ENCODE results near the gene MIEN1. TPM values are rescaled to one million over a fixed set of nuclear protein-coding genes. Genes with fewer than 3 reads are reported as not detected.

Gene MIEN1
- total RNA-seq, 1 donor from 2014 or later, result 38.9 TPM

DNA sequence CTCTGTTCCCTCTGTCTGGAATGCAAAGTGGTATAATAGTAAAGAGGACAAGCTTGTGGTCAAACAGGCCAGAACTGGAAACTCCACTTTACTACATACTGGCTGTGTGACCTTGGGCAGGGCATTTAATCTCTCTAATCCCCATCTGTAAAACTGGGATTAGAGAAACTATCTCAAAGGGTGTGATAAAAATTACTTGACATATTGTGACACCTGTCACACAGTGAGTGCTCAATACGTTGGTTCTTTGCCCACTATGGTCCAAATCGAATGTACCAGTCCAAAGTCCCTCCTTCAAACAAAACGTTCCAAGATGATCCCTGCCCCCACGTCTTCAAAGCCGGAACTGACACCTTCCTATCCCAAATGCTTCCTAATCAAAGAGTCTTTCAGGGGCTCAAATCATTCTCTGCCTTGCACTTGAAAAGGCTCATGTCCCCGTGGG is 43.2 kb downstream of the MIEN1 start:
- no peaks in the 10 kb centered on the region for H3K36me3 ChIP-seq (ENCODE audit: insufficient read depth, low read length)
- DNase-seq (ENCODE audit: low read depth) (no peak), FAIRE-seq (no peak)
- H3K9ac ChIP-seq (ENCODE audit: low read length), result no peak overlapping the region
- H3K4me1 ChIP-seq (ENCODE audit: insufficient read depth, low read length), result peaks cover 8% of the 10 kb centered on the region
- Mint-ChIP-seq H3K36me3 (ENCODE audit: low read depth, unreplicated experiment) (peaks cover 2% of the 10 kb centered on the region), H3K4me1 (ENCODE audit: low read depth, unreplicated experiment) (peaks cover 8% of the 10 kb centered on the region), H3K27me3 (ENCODE audit: low read depth, unreplicated experiment) (no peaks in the 10 kb centered on the region), H3K4me3 (ENCODE audit: unreplicated experiment) (peak overlapping the region; percentile 92), H3K9me3 (ENCODE audit: unreplicated experiment) (no peaks in the 10 kb centered on the region), H3K27ac (ENCODE audit: unreplicated experiment) (peak overlapping the region; percentile 88)
- no peaks in the 10 kb centered on the region for H3K9me3 ChIP-seq (ENCODE audit: insufficient read depth, low read depth, low read length)
- no peaks in the 10 kb centered on the region for H3K79me2 ChIP-seq (ENCODE audit: insufficient read depth, low read length)
- peak overlapping the region; percentile 95 for H3K4me2 ChIP-seq (ENCODE audit: low read length)
- TF ChIP-seq EZH2 (IDR thresholded peaks at IDR 0.05; ENCODE audit: insufficient read depth, low read length), result no peak
- TF ChIP-seq, protein P1, sequence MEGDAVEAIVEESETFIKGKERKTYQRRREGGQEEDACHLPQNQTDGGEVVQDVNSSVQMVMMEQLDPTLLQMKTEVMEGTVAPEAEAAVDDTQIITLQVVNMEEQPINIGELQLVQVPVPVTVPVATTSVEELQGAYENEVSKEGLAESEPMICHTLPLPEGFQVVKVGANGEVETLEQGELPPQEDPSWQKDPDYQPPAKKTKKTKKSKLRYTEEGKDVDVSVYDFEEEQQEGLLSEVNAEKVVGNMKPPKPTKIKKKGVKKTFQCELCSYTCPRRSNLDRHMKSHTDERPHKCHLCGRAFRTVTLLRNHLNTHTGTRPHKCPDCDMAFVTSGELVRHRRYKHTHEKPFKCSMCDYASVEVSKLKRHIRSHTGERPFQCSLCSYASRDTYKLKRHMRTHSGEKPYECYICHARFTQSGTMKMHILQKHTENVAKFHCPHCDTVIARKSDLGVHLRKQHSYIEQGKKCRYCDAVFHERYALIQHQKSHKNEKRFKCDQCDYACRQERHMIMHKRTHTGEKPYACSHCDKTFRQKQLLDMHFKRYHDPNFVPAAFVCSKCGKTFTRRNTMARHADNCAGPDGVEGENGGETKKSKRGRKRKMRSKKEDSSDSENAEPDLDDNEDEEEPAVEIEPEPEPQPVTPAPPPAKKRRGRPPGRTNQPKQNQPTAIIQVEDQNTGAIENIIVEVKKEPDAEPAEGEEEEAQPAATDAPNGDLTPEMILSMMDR (IDR thresholded peaks at IDR 0.05; ENCODE audit: insufficient read depth, low read depth, low read length), result no peak
- peak overlapping the region; percentile 91 for H3K4me3 ChIP-seq (ENCODE audit: insufficient read depth, low read depth, low read length)
- H3K27me3 ChIP-seq (ENCODE audit: insufficient read depth, low read length), result no peaks in the 10 kb centered on the region
- H2AFZ ChIP-seq (ENCODE audit: low read depth, low read length), result peak overlapping the region; percentile 89
- no peaks in the 10 kb centered on the region for H4K20me1 ChIP-seq (ENCODE audit: insufficient read depth, low read length)
- no peak overlapping the region for H3K27ac ChIP-seq (ENCODE audit: low read depth, low read length)

DNA sequence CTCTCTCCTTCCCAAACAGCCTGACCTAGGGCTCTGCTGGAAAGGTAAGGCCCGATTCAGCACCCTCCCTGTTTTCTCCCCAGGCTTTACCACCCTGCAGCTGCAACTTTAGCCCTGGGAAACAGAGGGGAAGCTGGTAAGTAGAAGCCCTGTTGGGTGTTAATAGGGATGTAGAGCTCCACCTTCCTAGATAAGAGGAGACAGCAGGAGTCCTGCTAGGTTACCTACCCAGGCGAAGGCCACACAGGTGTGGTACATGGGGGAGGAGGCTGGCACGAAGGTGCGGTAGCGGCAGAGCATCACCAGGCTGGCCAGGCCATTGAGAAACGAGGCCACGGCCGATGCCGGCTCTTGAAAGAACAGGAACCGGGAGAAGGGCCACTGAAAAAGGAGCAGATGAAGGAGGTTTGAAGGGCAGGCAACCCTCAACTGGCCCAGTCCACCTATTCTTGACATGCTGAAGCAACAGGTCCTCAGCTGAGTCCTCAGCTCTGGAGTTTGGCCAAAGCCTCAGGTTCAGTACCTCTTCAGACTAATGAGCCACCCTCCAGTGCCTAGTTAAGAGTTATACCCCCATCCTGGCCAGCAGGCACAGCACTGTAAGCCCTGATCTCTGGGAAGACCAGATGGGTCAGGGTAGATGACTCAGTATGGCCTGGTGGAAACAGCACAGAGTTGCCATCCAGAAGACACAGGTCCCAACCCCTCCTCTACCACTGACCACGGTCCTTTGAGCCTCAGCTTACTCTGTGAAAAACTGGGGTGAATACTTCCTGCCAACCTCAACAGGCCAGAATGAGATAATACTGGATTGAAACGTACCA is 45.8 kb downstream of the MIEN1 start:
- Mint-ChIP-seq H3K4me1 (ENCODE audit: low read depth, unreplicated experiment) (peaks cover 8% of the 10 kb centered on the region), H3K4me3 (ENCODE audit: unreplicated experiment) (no peak overlapping the region), H3K9me3 (ENCODE audit: unreplicated experiment) (no peaks in the 10 kb centered on the region), H3K36me3 (ENCODE audit: low read depth, unreplicated experiment) (peaks cover 8% of the 10 kb centered on the region), H3K27ac (ENCODE audit: unreplicated experiment) (no peak overlapping the region), H3K27me3 (ENCODE audit: low read depth, unreplicated experiment) (peaks cover 3% of the 10 kb centered on the region)
- no peak for FAIRE-seq
- H3K79me2 ChIP-seq (ENCODE audit: insufficient read depth, low read length), result no peaks in the 10 kb centered on the region
- peaks cover 8% of the 10 kb centered on the region for H3K4me1 ChIP-seq (ENCODE audit: insufficient read depth, low read length)
- no peak overlapping the region for H2AFZ ChIP-seq (ENCODE audit: low read depth, low read length)
- no peaks in the 10 kb centered on the region for H3K36me3 ChIP-seq (ENCODE audit: insufficient read depth, low read length)
- no peak overlapping the region for H3K4me3 ChIP-seq (ENCODE audit: insufficient read depth, low read depth, low read length)
- no peaks in the 10 kb centered on the region for H4K20me1 ChIP-seq (ENCODE audit: insufficient read depth, low read length)
- DNase-seq (ENCODE audit: low read depth), result no peak
- no peak for TF ChIP-seq EZH2 (IDR thresholded peaks at IDR 0.05; ENCODE audit: insufficient read depth, low read length)
- TF ChIP-seq, protein P1 (IDR thresholded peaks at IDR 0.05; ENCODE audit: insufficient read depth, low read depth, low read length), result no peak
- H3K27ac ChIP-seq (ENCODE audit: low read depth, low read length), result no peak overlapping the region
- H3K9ac ChIP-seq (ENCODE audit: low read length), result no peak overlapping the region
- no peaks in the 10 kb centered on the region for H3K9me3 ChIP-seq (ENCODE audit: insufficient read depth, low read depth, low read length)
- H3K27me3 ChIP-seq (ENCODE audit: insufficient read depth, low read length), result no peaks in the 10 kb centered on the region
- H3K4me2 ChIP-seq (ENCODE audit: low read length), result no peak overlapping the region
